Uterus (tissue), 4 donors: ENCODE measurements around the gene PCNX1. TPM values are rescaled to one million over a fixed set of nuclear protein-coding genes. Genes with fewer than 3 reads are reported as not detected.

Source experiments
- DNase-seq, 2 donors: peaks; one replicate each; pipeline ENCODE4 v3.0.0-alpha.2; 2019 to 2020
- H3K27ac ChIP-seq, 2 donors: fragments of 200-600 bp; sonication (generic); 1 replicate in 1 of 2; 2 replicates in 1 of 2; pipeline ENCODE4 v1.5.1; 2016 to 2018
- H3K27me3 ChIP-seq, 2 donors: fragments of 200-600 bp; sonication (generic); one replicate each; pipeline ENCODE4 v1.5.1; 2018 to 2019; ENCODE audit warnings: control low read depth in 1 of 2
- H3K36me3 ChIP-seq, 2 donors: fragments of 200-600 bp; sonication (generic); one replicate each; pipeline ENCODE4 v1.5.1; 2019; ENCODE audit warnings: control low read depth in 1 of 2
- H3K4me1 ChIP-seq, 2 donors: fragments of 200-600 bp; sonication (generic); one replicate each; pipeline ENCODE4 v1.5.1; 2018 to 2019; ENCODE audit warnings: control low read depth in 1 of 2
- H3K4me3 ChIP-seq, 2 donors: fragments of 200-600 bp; sonication (generic); 1 replicate in 1 of 2; 2 replicates in 1 of 2; pipeline ENCODE4 v1.5.1; 2018 to 2019; ENCODE audit warnings: mild to moderate bottlenecking in 1 of 2
- H3K9me3 ChIP-seq, 2 donors: fragments of 200-600 bp; sonication (generic); one replicate each; pipeline ENCODE4 v1.5.1; 2019; ENCODE audit warnings: control low read depth in 1 of 2
- CTCF ChIP-seq, 4 experiments: fragments of 200-600 bp in 2 of 4; fragments of 450-650 bp in 2 of 4; sonication (generic) in 2 of 4; IDR thresholded peaks; one replicate each; pipeline ENCODE4 v1.5.1; 2016 to 2019; ENCODE audit warnings: antibody characterized with exemption in 4 of 4, mild to moderate bottlenecking in 2 of 4, moderate library complexity in 1 of 4
- POLR2A ChIP-seq, 2 donors: fragments of 450-650 bp; IDR thresholded peaks; one replicate each; pipeline ENCODE4 v1.6.1; 2016; ENCODE audit warnings: antibody characterized with exemption in 2 of 2, mild to moderate bottlenecking in 1 of 2, moderate library complexity in 1 of 2
- intact Hi-C: fragments of 100-400 bp; cut with DNase I; formaldehyde crosslinking; loops from one replicate; pipeline ENCODE4 v1.15.1; 2023; ENCODE audit warnings: low total_unique reads
- total RNA-seq, 4 donors: library from RNA; depleted of rRNA in 3 of 4; stranded (reverse); fragments of >200 nt in 3 of 4; gene quantifications; one replicate each; pipeline versions ENCODE4 v1.1.0 to v1.2.4, GENCODE V29; 2014 to 2023
- donor health status: DM: yes; HTN: yes; CAD: no.

Gene PCNX1
- total RNA-seq, 4 donors from 2014 or later: 34.6 to 112 (median 90.3) TPM

GRCh38 chr14:70956511-70956910 is 49.3 kb downstream of the PCNX1 start:
- intact Hi-C loops: no loop called here
- Histone ChIP-seq H3K9me3 (no peaks in the 10 kb centered on the region), H3K4me3 (no peak overlapping the region), H3K27ac (no peak overlapping the region), H3K36me3 (no peaks in the 10 kb centered on the region), H3K4me1 (no peaks in the 10 kb centered on the region), H3K27me3 (no peaks in the 10 kb centered on the region)
- TF ChIP-seq CTCF (IDR thresholded peaks at IDR 0.05) (no peak), POLR2A (IDR thresholded peaks at IDR 0.05) (no peak)
- DNase-seq: no peak

DNA sequence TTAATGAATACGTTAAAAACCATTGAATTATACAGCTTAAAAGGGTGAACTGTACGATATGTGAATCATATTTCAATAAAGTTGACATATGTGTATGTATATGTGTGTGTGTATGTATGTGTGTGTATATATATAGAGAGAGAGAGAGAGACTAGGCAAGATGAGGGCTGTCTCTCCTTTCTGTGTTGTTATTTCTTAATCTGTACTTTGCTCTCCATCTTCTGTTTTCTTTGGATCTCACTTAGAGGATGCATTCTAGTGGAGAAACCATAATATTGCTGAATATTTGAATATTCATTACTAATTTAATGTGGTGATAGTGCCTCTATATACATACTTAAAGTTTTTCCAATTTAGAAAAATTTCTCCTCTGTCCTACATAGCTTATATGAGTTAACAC is 50.5 kb downstream of the PCNX1 start:
- DNase-seq: no peak
- intact Hi-C loops: no loop called here

DNA sequence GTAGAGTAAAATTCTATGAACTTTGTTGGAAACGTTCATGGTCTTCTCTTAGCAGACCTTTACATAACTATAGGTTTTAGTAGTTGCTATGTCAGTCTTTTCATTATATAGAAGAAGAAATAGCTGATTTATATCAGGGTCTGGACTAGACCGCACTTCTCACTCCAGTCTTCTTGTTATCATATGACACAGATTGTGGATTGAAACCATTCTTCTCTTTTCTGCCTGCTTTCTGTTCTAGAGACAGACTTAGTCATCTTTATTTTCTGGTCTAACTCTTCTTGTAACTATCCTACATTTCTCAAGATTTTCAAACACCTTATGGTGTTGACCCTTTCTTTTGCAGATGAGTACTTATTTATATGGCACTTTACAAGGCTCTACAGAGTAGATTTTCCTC is 55.7 kb downstream of the PCNX1 start:
- no peak for DNase-seq
- Histone ChIP-seq H3K4me3 (no peak overlapping the region), H3K9me3 (no peaks in the 10 kb centered on the region), H3K4me1 (no peaks in the 10 kb centered on the region), H3K27me3 (no peaks in the 10 kb centered on the region), H3K36me3 (no peaks in the 10 kb centered on the region), H3K27ac (no peak overlapping the region)
- TF ChIP-seq POLR2A (IDR thresholded peaks at IDR 0.05) (no peak), CTCF (IDR thresholded peaks at IDR 0.05) (no peak)
- intact Hi-C loops: no loop called here

More for the DNA sequence above, 50.5 kb downstream of the PCNX1 start:
- Histone ChIP-seq H3K4me1 (no peaks in the 10 kb centered on the region), H3K9me3 (no peaks in the 10 kb centered on the region), H3K4me3 (no peak overlapping the region), H3K36me3 (no peaks in the 10 kb centered on the region), H3K27me3 (no peaks in the 10 kb centered on the region), H3K27ac (no peak overlapping the region)
- no peak for TF ChIP-seq CTCF (IDR thresholded peaks at IDR 0.05)
- TF ChIP-seq POLR2A (IDR thresholded peaks at IDR 0.05): no peak

GRCh38 chr14:70964492-70964891 is 57.2 kb downstream of the PCNX1 start:
- Histone ChIP-seq H3K36me3 (no peaks in the 10 kb centered on the region), H3K9me3 (no peaks in the 10 kb centered on the region), H3K4me1 (no peaks in the 10 kb centered on the region), H3K27ac (no peak overlapping the region), H3K4me3 (no peak overlapping the region), H3K27me3 (no peaks in the 10 kb centered on the region)
- no peak for TF ChIP-seq CTCF (IDR thresholded peaks at IDR 0.05)
- no peak for TF ChIP-seq POLR2A (IDR thresholded peaks at IDR 0.05)
- intact Hi-C loops: no loop called here
- no peak for DNase-seq

DNA sequence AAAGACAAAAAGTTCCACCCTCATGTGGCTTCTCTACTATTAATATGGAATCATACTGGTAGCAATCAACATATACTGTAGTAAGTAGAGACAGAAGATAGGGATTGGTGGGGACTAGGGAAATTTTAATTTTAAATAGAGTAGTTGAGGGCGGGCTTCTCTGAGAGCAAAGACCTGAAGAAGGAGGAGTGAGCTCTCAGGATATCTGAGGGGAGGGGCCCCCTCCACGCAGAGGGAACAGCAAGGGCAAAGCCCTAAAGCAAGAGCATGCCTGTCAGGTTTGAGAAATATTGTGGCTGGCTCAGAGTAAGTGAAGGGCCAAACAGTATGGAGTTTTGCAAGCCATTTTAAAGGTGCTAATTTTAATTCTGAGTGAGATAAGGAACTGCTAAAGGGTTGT is 64.3 kb downstream of the PCNX1 start:
- Histone ChIP-seq H3K36me3 (no peaks in the 10 kb centered on the region), H3K4me3 (no peak overlapping the region), H3K27me3 (no peaks in the 10 kb centered on the region), H3K27ac (peak overlapping the region in 1 of 2 donors; percentile 52), H3K9me3 (no peaks in the 10 kb centered on the region), H3K4me1 (peaks cover 0 to 6% of the 10 kb centered on the region in 2 donors)
- no peak for DNase-seq
- intact Hi-C loops: no loop called here
- TF ChIP-seq CTCF (IDR thresholded peaks at IDR 0.05) (no peak), POLR2A (IDR thresholded peaks at IDR 0.05) (no peak)
